Fibroblast of lung (primary cell): Measurements from ENCODE around the gene HTD2. TPM values are rescaled to one million over a fixed set of nuclear protein-coding genes. Genes with fewer than 3 reads are reported as not detected.

ENCODE experiments used
- DNase-seq, 2 donors: peaks; one replicate each; pipeline versions ENCODE4 v3.0.0 to v3.0.0-alpha.2; 2010; ENCODE audit warnings: low read depth in 2 of 2
- H2AFZ ChIP-seq: 2 replicates; pipeline ENCODE4 v1.5.1; 2012; ENCODE audit warnings: low read length, control low read depth, inconsistent platforms
- H3K27ac ChIP-seq: 2 replicates; pipeline ENCODE4 v1.5.1; 2011; ENCODE audit warnings: low read length, control low read depth; ENCODE audit not compliant: insufficient read depth
- H3K27me3 ChIP-seq: 2 replicates; pipeline ENCODE4 v1.5.1; 2011; ENCODE audit warnings: mild to moderate bottlenecking, low read length; ENCODE audit not compliant: control insufficient read depth, insufficient read depth
- H3K36me3 ChIP-seq: 2 replicates; pipeline ENCODE4 v1.5.1; 2011; ENCODE audit warnings: low read length; ENCODE audit not compliant: control insufficient read depth, insufficient read depth
- H3K4me1 ChIP-seq: 2 replicates; pipeline ENCODE4 v1.5.1; 2011; ENCODE audit warnings: low read length; ENCODE audit not compliant: control insufficient read depth, insufficient read depth; ENCODE audit errors: extremely low read depth
- H3K4me2 ChIP-seq: 2 replicates; pipeline ENCODE4 v1.5.1; 2011; ENCODE audit warnings: low read length, control low read depth; ENCODE audit not compliant: insufficient read depth; ENCODE audit errors: extremely low read depth
- H3K4me3 ChIP-seq, 4 experiments: fragments of 200-600 bp in 1 of 4; sonication (generic) in 1 of 4; replicated peaks in 1 of 4; 2 replicates each; pipeline ENCODE4 v1.5.1; 2011 to 2016; ENCODE audit warnings: low read length in 4 of 4, low read depth in 3 of 4, mild to moderate bottlenecking in 3 of 4, control low read depth in 2 of 4, inconsistent platforms in 1 of 4, mixed read lengths in 1 of 4; ENCODE audit not compliant: insufficient read depth in 1 of 4; ENCODE audit errors: control extremely low read depth in 1 of 4
- H3K79me2 ChIP-seq: 2 replicates; pipeline ENCODE4 v1.5.1; 2012; ENCODE audit warnings: mild to moderate bottlenecking, low read length, inconsistent platforms; ENCODE audit not compliant: control insufficient read depth, insufficient read depth
- H3K9ac ChIP-seq: 2 replicates; pipeline ENCODE4 v1.5.1; 2011; ENCODE audit warnings: mild to moderate bottlenecking, low read length, control low read depth; ENCODE audit not compliant: insufficient read depth
- H3K9me3 ChIP-seq: 2 replicates; pipeline ENCODE4 v1.5.1; 2012; ENCODE audit warnings: low read depth, low read length; ENCODE audit not compliant: control insufficient read depth, insufficient read depth
- H4K20me1 ChIP-seq: 2 replicates; pipeline ENCODE4 v1.5.1; 2011; ENCODE audit warnings: low read length; ENCODE audit not compliant: control insufficient read depth, insufficient read depth; ENCODE audit errors: extremely low read depth
- CTCF ChIP-seq, 2 donors: IDR thresholded peaks in 1 of 2; conservative IDR thresholded peaks in 1 of 2; 1 replicate in 1 of 2; 2 replicates in 1 of 2; pipeline ENCODE4 v1.5.1; 2011 to 2012; ENCODE audit warnings: low read length in 2 of 2, control low read depth in 1 of 2, inconsistent platforms in 1 of 2, low read depth in 1 of 2, mild to moderate bottlenecking in 1 of 2
- EZH2 ChIP-seq: IDR thresholded peaks from 2 replicates; pipeline ENCODE4 v1.5.1; 2012; ENCODE audit warnings: low read length, control low read depth, mild to moderate bottlenecking; ENCODE audit errors: missing control alignments
- polyA plus RNA-seq, 2 donors: library from polyadenylated mRNA; depleted of rRNA in 1 of 2; stranded (reverse) in 1 of 2; unstranded in 1 of 2; fragments of >200 nt; gene quantifications; 2 replicates each; pipeline ENCODE4 v1.2.1, GENCODE V29; 2011 to 2012; ENCODE audit warnings: missing spikeins in 1 of 2
- total RNA-seq: library from RNA; depleted of rRNA; stranded (reverse); fragments of >200 nt; gene quantifications from 2 replicates; pipeline ENCODE4 v1.2.1, GENCODE V29; 2014

HTD2 gene
- total and polyA plus RNA-seq, 2 donors (not counting 1 experiment from before 2014, with no cell fraction given) = 8.6 to 8.9 TPM

- no peaks in the 10 kb centered on the region for H3K36me3 ChIP-seq
- H3K27me3 ChIP-seq = no peaks in the 10 kb centered on the region
- no peaks in the 10 kb centered on the region for H3K9me3 ChIP-seq
- no peak for DNase-seq
- H2AFZ ChIP-seq = no peak overlapping the region
- H3K4me1 ChIP-seq = peaks cover 2% of the 10 kb centered on the region
- no peak overlapping the region for H3K27ac ChIP-seq
- no peak overlapping the region for H3K4me2 ChIP-seq
- H3K4me3 ChIP-seq = no peak overlapping the region
- peaks cover 3% of the 10 kb centered on the region for H3K79me2 ChIP-seq
- no peak overlapping the region for H3K9ac ChIP-seq
- TF ChIP-seq EZH2 (no peak), CTCF (conservative IDR thresholded peaks at IDR 0.05 in 1 of 2, IDR thresholded peaks at IDR 0.05 in 1 of 2; ENCODE audit: low read depth in 1 of 2, low read length in 2 of 2) (no peak)
- H4K20me1 ChIP-seq = no peaks in the 10 kb centered on the region
Measured at GRCh38 chr3:58356054-58356453, 49.7 kb downstream of the HTD2 start.

GRCh38 chr3:58357402-58357801 is 51.1 kb downstream of the HTD2 start:
- Histone ChIP-seq H3K4me3 (no peak overlapping the region), H3K9ac (no peak overlapping the region), H3K79me2 (peaks cover 3% of the 10 kb centered on the region), H3K9me3 (no peaks in the 10 kb centered on the region), H3K4me2 (no peak overlapping the region), H3K36me3 (no peaks in the 10 kb centered on the region), H3K27me3 (no peaks in the 10 kb centered on the region), H4K20me1 (no peaks in the 10 kb centered on the region), H3K27ac (no peak overlapping the region), H2AFZ (no peak overlapping the region), H3K4me1 (peaks cover 2% of the 10 kb centered on the region)
- TF ChIP-seq EZH2 = no peak
- no peak for DNase-seq

- H3K4me2 ChIP-seq = no peak overlapping the region
- no peak overlapping the region for H3K27ac ChIP-seq
- H3K9me3 ChIP-seq = no peaks in the 10 kb centered on the region
- no peaks in the 10 kb centered on the region for H3K36me3 ChIP-seq
- H3K9ac ChIP-seq = no peak overlapping the region
- no peak for DNase-seq
- H4K20me1 ChIP-seq = no peaks in the 10 kb centered on the region
- H3K4me1 ChIP-seq = peaks cover 2% of the 10 kb centered on the region
- no peak for TF ChIP-seq EZH2
- TF ChIP-seq CTCF (conservative IDR thresholded peaks at IDR 0.05 in 1 of 2, IDR thresholded peaks at IDR 0.05 in 1 of 2; ENCODE audit: low read depth in 1 of 2, low read length in 2 of 2) = no peak
- H3K79me2 ChIP-seq = peaks cover 3% of the 10 kb centered on the region
- H3K4me3 ChIP-seq = no peak overlapping the region
- no peak overlapping the region for H2AFZ ChIP-seq
- no peaks in the 10 kb centered on the region for H3K27me3 ChIP-seq
Measured at GRCh38 chr3:58358092-58358491, 51.8 kb downstream of the HTD2 start.
